Ishikawa (cell line): ENCODE measurements around the gene GALNT2.
A peak's percentile ranks its signal among the peaks of the same experiment; 100 is the strongest.

Experiments
- CEBPB ChIP-seq: IDR thresholded peaks from 2 replicates; pipeline ENCODE4 v1.6.1; 2012
- CREB1 ChIP-seq: IDR thresholded peaks from 2 replicates; pipeline ENCODE4 v1.6.1; 2012; ENCODE audit warnings: low read depth
- EGR1 ChIP-seq: IDR thresholded peaks from 2 replicates; pipeline ENCODE4 v1.6.1; 2012
- EP300 ChIP-seq: IDR thresholded peaks from 2 replicates; pipeline ENCODE4 v1.6.1; 2012; ENCODE audit warnings: borderline replicate concordance
- FOXM1 ChIP-seq: IDR thresholded peaks from 2 replicates; pipeline ENCODE4 v1.6.1; 2012; ENCODE audit warnings: low read depth, borderline replicate concordance
- RAD21 ChIP-seq: IDR thresholded peaks from 2 replicates; pipeline ENCODE4 v1.6.1; 2012; ENCODE audit warnings: low read depth
- TAF1 ChIP-seq: IDR thresholded peaks from 2 replicates; pipeline ENCODE4 v1.6.1; 2012; ENCODE audit warnings: low read depth, mild to moderate bottlenecking
- TCF12 ChIP-seq: IDR thresholded peaks from 2 replicates; pipeline ENCODE4 v1.6.1; 2012; ENCODE audit warnings: low read depth
- YY1 ChIP-seq: IDR thresholded peaks from 2 replicates; pipeline ENCODE4 v1.6.1; 2012; ENCODE audit warnings: low read depth
- ZBTB7A ChIP-seq: IDR thresholded peaks from 2 replicates; pipeline ENCODE4 v1.6.1; 2012; ENCODE audit warnings: low read depth
- TF ChIP-seq, protein P1 (sequence below): IDR thresholded peaks from 2 replicates; pipeline ENCODE4 v1.6.1; 2012; ENCODE audit warnings: low read depth, mild to moderate bottlenecking
- TF ChIP-seq, protein P2 (sequence below): IDR thresholded peaks from 2 replicates; pipeline ENCODE4 v1.6.1; 2012
- TF ChIP-seq, protein P3 (sequence below): IDR thresholded peaks from 2 replicates; pipeline ENCODE4 v1.6.1; 2012

DNA sequence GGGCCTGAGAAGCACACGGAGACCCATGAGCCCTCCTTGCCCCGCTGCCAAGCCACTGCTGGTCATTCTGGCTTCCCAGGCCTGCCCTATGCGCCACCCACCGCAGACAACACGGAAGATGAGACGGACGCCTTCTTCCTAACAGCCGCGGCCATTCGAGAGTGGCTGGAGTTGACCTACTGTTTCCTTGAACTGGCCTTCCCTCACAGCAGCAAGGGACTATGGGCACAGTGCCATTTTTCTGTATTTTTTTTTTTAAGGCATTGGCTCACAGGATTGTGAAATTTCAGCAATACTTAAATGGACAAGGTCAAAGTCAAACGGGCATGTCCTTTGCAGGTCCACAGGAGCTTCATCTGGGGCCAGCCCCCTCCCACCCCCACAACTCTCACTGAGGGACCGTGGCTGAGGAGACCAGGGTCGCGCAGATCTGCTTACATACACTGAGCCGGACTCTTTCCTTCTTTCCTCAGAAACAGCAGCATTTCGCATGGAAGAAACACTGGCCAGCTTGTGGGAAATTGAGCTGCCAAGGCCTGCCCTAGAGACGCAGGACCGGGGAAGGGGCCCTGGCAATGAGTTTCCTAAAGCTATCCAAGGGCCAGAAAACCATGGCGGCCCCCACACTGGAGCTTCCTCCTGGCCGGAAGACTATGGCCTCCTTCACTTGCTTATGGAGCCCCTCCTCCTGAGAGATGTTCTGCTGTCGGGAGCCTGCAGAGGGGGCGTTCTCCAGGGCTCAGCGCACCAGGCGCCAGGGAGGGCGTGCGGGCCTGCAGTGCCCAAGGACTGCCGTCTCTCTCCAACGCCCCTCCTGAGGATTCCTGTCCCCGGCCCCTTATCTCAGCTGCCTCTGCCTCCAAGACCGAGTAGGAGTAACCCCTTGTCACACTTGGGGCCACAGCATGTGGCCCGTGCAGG lies 260.2 kb downstream of the GALNT2 start:
- TF ChIP-seq TCF12, result no peak
- TF ChIP-seq RAD21, result no peak
- TF ChIP-seq TAF1, result no peak
- TF ChIP-seq, protein P1, sequence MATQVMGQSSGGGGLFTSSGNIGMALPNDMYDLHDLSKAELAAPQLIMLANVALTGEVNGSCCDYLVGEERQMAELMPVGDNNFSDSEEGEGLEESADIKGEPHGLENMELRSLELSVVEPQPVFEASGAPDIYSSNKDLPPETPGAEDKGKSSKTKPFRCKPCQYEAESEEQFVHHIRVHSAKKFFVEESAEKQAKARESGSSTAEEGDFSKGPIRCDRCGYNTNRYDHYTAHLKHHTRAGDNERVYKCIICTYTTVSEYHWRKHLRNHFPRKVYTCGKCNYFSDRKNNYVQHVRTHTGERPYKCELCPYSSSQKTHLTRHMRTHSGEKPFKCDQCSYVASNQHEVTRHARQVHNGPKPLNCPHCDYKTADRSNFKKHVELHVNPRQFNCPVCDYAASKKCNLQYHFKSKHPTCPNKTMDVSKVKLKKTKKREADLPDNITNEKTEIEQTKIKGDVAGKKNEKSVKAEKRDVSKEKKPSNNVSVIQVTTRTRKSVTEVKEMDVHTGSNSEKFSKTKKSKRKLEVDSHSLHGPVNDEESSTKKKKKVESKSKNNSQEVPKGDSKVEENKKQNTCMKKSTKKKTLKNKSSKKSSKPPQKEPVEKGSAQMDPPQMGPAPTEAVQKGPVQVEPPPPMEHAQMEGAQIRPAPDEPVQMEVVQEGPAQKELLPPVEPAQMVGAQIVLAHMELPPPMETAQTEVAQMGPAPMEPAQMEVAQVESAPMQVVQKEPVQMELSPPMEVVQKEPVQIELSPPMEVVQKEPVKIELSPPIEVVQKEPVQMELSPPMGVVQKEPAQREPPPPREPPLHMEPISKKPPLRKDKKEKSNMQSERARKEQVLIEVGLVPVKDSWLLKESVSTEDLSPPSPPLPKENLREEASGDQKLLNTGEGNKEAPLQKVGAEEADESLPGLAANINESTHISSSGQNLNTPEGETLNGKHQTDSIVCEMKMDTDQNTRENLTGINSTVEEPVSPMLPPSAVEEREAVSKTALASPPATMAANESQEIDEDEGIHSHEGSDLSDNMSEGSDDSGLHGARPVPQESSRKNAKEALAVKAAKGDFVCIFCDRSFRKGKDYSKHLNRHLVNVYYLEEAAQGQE, result no peak
- TF ChIP-seq, protein P2, sequence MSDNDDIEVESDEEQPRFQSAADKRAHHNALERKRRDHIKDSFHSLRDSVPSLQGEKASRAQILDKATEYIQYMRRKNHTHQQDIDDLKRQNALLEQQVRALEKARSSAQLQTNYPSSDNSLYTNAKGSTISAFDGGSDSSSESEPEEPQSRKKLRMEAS, result no peak
- no peak for TF ChIP-seq ZBTB7A
- TF ChIP-seq FOXM1, result no peak
- no peak for TF ChIP-seq YY1
- no peak for TF ChIP-seq CREB1
- peak; percentile 26; the same call in 1 of the 2 replicates for TF ChIP-seq CEBPB
- TF ChIP-seq EGR1, result no peak
- TF ChIP-seq EP300, result no peak
- TF ChIP-seq, protein P3, sequence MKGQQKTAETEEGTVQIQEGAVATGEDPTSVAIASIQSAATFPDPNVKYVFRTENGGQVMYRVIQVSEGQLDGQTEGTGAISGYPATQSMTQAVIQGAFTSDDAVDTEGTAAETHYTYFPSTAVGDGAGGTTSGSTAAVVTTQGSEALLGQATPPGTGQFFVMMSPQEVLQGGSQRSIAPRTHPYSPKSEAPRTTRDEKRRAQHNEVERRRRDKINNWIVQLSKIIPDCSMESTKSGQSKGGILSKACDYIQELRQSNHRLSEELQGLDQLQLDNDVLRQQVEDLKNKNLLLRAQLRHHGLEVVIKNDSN, result no peak
